ENCODE measurements around the gene EIF4A3.
"Not testable (repeated sequence)": the region's sequence is repeated elsewhere in the genome, so short reads cannot be mapped to it uniquely, and the experiment has no call there.

The EIF4A3 gene

DNA sequence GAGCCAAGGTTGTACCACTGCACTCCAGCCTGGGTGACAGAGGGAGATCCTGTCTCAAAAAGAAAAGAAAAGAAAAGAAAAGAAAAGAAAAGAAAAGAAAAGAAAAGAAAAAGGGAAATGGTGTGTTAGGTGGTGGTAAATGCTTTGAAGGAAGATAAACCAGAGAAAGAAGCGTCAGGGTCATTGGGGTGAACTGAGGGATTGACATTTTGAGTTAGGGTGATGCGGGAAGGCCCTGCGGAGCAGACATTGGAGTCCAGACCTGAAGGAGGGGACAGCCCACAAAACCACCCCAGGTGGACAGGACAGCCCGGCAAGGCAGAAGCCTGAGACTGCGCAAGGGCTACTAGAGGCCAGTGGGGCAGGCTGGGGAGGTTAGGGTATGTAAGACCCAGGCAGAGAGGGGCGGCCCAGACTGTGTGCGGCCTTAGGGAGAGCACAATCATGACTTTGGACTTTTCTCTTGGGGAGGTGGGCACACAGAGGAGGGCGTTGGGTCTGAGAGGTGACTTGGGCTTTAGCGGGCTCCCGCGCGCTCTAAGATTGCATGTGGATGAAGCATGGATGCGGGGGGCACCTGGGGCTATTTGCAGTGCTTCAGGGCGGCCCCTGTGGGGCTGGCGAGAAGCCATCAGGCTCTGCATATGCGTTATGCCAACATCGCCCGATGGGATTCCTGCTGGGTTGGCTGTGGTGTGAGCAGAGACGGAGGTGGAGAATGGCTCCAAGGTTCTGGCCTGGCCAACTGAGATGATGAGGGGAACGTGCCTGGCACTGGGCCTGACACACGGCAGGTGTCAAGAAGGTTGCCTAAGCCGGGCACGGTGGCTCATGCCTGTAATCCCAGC is 48.9 kb downstream of the EIF4A3 start:
- DNase-seq, result no peak

DNA sequence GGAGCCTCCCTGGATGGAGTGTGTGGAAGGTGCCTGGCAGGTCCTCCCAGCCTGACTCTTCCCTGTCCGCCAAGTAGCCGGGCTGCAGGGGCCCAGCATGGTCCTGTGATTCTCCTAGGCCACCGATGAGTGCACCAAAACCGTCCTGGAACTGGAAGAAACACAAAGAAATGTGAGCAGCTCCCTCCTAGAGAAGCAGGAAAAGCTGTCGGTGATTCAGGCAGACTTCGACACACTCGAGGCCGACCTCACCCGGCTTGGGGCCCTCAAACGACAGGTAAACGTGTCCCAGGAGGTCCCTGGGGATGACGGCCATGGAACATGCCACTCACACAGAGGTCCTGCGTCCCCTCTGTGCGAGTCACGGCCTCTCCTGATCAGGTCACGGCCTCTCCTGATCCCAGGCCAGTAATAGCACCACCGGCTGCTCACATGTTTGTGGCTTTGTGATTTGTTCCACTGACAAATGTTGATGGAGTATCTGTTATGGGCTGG is 49.8 kb downstream of the EIF4A3 start:
- DNase-seq, result no peak

DNA sequence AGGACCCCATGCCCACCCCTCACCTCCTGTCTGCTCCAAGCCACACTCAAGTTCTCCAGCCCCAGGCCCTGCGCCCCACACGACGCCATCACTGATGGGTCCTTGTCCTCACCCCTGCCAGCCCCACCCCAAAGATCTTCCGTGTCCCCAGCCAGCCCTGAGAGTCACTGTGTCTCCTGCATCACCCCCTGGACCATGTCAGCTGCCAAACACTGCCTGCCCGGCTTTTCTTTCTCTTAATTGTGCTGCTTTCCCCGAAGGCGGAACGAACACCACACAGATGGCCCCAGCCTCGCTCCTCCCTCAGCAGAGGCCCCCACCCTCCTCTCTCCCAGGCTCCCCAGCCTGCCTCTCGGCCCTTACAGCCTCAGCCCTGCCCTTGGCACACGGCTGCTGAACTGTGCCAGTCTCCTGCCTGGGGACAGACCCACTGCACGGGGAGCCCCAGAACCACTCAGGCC is 50.3 kb downstream of the EIF4A3 start:
- DNase-seq, result no peak

DNA sequence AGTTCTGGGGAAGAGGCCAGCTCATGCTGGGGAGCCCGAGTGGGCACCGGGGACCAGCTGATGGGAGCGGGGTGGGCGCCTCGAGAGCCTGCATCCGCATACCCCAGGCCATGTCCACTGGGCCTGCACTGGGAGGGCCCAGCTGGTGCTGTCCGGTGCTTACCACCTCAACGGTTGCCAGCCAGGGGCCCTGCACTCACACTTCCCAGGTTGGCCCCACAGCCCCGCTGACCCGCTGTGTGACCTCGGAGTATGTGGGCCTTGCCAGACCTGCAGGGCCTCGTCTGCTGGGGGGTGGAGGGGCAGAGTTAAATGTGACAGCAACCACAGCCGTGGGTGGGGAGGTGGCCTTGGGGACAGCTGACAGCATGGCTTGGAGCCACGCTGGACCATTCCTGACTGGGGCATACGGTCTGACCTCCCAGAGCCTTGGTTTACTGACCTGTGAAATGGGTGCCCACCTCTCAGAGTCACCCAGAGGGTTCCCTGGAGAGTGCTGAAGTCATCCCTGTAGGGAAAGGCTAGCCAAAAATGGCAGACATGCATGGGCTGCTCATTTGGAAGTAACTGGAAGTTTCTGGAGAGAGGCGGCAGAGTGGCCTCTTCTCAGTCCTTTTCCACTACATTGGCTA is 51.0 kb downstream of the EIF4A3 start:
- DNase-seq, result no peak

DNA sequence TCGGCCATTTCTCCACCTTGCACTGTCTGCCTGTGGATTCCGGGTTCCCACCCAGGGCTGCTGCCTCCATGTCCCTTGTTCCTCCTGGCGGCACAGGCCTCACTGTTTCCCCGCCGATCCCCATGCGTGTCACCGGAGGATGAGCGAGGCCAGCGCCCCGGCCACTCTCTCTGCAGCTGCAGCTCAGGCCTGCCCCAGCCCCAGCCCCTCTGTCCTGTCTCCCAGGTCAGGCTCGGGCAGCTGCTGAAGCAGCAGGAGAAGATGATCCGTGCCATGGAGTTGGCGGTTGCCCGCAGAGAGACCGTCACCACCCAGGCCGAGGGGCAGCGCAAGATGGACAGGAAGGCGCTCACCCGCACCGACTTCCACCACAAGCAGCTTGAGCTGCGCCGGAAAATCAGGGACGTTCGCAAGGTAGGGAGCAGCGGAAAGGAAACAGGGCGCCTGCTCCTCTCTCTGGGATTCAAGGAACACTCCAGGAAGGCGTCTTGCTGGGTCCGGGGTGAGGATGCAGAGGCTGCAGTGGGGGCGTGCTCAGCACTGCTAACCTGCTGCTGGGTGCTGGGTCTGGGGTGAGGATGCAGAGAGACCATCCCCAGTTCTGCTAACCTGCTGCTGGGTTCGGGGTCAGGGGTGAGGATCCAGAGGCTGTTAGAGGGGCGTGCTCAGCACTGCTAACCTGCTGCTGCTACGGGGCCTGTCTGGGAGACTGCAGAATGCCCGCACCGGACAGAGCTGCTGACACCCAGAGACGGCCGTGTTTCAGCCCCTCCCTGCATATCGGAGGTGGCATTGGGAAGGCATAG is 51.7 kb downstream of the EIF4A3 start:
- no peak for DNase-seq

DNA sequence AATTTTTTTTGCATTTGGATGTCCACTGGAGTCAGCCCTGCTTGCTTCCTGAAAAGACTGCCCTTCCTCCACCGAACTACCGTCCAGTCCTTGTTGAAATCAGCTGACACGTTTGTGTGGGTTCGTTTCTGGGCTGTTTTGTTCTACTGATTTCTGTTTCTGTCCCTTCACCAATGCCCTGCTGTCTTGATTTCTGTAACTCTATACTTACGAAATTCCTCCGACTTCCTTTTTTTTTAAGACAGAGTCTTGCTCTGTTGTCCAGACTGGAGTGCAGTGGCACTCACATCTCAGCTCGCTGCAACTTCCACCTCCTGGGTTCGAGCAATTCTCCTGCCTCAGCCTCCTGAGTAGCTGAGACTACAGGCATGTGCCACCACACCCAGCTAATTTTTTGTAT is 54.0 kb downstream of the EIF4A3 start:
- DNase-seq, result no peak

DNA sequence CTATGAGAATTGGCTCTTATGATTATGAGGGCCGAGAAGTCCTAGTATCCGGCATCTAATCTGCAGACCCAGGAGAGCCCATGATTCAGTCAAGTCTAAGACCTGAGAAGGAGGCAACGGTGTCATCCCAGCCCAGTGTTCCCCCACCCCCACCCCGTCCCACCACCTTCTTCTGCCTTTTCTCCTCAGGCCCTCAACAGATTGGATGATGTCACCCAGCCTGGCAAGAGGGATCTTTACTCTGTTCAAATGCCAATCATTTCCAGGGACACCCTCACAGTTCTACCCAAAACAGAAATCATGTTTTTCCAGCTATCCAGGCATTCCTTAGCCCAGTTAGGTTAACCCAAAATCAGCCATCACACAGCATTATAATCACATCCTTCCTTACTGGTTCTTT is 55.6 kb downstream of the EIF4A3 start:
- DNase-seq, result no peak

DNA sequence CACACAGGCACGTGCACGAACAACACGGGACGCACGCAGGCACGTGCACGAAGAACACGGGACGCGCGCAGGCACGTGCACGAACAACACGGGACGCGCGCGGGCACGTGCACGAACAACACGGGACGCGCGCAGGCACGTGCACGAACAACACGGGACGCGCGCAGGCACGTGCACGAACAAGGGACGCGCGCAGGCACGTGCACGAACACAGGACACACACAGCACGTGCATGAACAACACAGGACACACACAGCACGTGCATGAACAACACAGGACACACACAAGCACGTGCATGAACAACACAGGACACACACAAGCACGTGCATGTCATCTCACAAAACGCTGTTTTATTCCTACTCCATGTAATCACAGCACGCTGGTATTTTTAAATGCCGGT is 56.8 kb downstream of the EIF4A3 start:
- DNase-seq, result not testable (repeated sequence)

DNA sequence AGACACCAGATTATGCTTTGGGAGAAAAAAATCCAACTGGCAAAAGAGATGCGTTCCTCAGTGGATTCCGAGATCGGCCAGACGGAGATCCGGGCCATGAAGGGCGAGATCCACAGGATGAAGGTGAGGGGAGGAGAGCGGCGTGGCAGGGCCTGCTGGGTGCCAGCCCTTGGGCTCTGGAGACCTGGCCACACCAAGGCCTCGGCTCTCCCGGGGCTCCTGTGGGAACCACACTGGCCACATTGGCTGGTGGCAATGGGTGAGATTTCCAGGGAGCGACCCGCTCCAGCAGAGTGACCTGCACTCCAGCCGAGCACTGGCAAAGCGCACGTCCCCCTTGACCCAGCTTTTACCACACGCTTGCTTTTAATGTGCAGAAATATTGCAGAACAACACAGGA is 57.2 kb downstream of the EIF4A3 start:
- no peak for DNase-seq

DNA sequence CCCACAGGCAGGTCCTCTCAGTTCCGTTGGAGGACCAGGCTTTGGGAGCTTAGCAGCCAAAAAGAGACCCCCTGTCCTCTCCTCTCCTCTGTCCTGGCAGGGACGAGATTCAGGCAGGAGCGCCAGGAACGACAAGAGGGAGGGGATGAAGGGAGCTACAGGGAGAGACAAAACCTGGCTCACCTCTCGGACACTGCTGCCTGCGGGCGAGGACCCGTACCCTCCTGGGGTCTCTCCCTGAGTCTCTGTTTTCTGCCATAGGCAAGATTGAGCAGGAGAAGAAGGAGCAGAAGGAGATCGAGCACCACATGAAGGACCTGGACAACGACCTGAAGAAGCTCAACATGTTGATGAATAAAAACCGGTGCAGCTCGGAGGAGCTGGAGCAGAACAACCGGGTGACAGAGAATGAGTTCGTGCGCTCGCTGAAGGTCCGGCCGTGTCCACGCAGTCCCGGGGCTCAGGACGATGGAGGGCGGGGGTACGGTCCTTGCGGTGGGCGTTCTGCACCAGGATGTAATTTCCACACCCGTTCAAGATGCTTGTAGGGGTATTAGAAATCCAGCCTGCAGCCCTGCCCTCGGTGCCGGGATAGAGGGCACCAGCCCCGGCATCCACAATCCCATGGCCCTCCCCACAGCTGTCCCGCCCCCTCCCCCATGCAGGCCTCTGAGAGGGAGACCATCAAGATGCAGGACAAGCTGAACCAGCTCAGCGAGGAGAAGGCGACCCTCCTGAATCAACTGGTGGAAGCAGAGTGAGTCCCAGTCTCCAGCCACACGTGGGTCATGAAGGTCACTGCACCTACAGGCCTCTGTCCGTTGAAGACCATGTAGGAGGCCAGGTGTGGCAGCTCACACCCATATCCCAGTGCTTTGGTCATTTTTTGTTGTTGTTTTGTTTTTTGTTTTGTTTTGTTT is 59.3 kb downstream of the EIF4A3 start:
- no peak for DNase-seq

DNA sequence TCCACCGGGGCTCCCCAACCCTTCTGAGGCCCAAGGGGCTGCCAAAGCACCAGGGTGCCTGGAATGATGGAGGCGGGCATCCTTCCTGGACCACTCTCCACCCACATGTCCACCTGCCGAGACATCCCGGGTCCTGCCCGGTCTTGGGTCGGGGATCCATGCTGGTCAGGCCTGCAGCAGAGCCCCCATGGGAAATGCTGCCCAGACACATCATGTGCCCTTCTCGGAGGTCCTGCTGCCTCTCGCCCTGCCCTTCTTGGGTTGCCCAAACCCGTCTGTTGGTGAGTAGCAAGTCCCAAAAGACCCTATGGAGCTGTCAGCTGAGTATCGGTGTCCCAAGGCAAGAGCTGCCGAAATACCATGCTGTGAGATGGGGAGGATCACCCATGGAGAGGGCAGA is 60.3 kb downstream of the EIF4A3 start:
- DNase-seq, result no peak

DNA sequence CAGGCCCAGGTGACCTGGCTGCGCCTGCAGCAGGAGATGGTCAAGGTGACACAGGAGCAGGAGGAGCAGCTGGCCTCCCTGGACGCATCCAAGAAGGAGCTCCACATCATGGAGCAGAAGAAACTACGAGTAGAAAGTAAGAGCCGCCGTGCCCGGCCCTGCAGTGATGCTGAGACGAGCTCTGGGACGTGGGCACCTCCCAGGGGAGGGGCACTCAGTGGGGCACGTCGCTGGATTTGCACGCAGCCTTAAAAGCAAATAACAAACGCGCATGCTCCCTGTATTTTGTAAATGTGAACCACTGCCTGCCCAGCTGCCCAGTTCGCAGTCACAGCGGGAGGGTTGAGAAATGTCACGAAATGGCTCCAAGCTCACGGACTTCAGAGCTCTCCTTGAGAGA is 60.8 kb downstream of the EIF4A3 start:
- DNase-seq, result no peak

DNA sequence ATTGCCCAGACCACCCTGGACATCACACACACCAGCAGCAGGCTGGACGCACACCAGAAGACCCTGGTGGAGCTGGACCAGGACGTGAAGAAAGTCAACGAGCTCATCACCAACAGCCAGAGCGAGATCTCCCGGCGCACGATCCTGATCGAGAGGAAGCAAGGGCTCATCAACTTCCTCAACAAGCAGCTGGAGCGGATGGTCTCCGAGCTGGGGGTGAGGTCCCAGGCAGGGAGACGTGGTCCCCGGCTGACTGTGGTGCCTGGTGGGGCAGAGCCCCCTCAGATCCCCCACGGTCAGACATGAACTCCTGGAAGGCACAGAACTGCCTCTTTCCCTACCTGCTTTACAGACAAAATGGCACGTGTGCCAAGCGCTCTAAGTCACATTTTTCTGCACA is 62.2 kb downstream of the EIF4A3 start:
- DNase-seq, result no peak
